Panc1 (cell line): ENCODE data around the gene CERKL. TPM values are rescaled to one million over a fixed set of nuclear protein-coding genes. Genes with fewer than 3 reads are reported as not detected.

Experiments
- ATAC-seq: fragments of 200-7000 bp; cut with Tn5 transposase; 2 replicates; pipeline ENCODE4 v1.9.1; 2020; ENCODE audit warnings: mild to moderate bottlenecking, moderate library complexity
- BruUV-seq: library from RNA; stranded (reverse); fragments of 400-500 nt; replicated peaks from 2 replicates; lab custom pipeline; 2021; lab: Mats Ljungman, UMichigan
- CTCF ChIA-PET: fragments of 300-600 bp; sonication (Branson Sonifier 250); formaldehyde crosslinking; loops from one replicate; lab custom pipeline; 2022; ENCODE audit warnings: antibody characterized with exemption; lab: Charles Lee
- POLR2A ChIA-PET: fragments of 300-600 bp; sonication (Branson Sonifier 250); formaldehyde crosslinking; loops from one replicate; lab custom pipeline; 2022; ENCODE audit warnings: antibody characterized with exemption; lab: Charles Lee
- DNase-seq: peaks from one replicate; pipeline ENCODE4 v3.0.0-alpha.2; 2010; ENCODE audit warnings: low read depth, low spot score
- H3K27ac ChIP-seq: 2 replicates; pipeline ENCODE4 v1.5.1; 2011; ENCODE audit warnings: mild to moderate bottlenecking, low read length, inconsistent platforms
- H3K27me3 ChIP-seq: fragments of 200-500 bp; sonication (Bioruptor generic); 2 replicates; pipeline ENCODE4 v1.6.0; 2014; ENCODE audit warnings: low read length, inconsistent platforms; ENCODE audit not compliant: control insufficient read depth, insufficient read depth
- H3K36me3 ChIP-seq: fragments of 200-500 bp; sonication (Bioruptor generic); 2 replicates; pipeline ENCODE4 v1.5.1; 2014; ENCODE audit warnings: inconsistent platforms, mild to moderate bottlenecking, low read length, moderate library complexity; ENCODE audit not compliant: control insufficient read depth, insufficient read depth
- H3K4me1 ChIP-seq: 2 replicates; pipeline ENCODE4 v1.5.1; 2011; ENCODE audit warnings: inconsistent platforms, mild to moderate bottlenecking, low read length, moderate library complexity; ENCODE audit not compliant: control insufficient read depth, insufficient read depth
- H3K4me3 ChIP-seq, 2 experiments: 2 replicates each; pipeline ENCODE4 v1.5.1; 2011 to 2012; ENCODE audit warnings: low read depth in 2 of 2, low read length in 2 of 2, mild to moderate bottlenecking in 2 of 2, inconsistent platforms in 1 of 2, moderate library complexity in 1 of 2
- H3K9me3 ChIP-seq: fragments of 200-500 bp; sonication (Bioruptor generic); 2 replicates; pipeline ENCODE4 v1.5.1; 2014; ENCODE audit warnings: low read depth, mild to moderate bottlenecking, inconsistent platforms, low read length, moderate library complexity; ENCODE audit not compliant: control insufficient read depth, insufficient read depth
- POLR2AphosphoS5 ChIP-seq: IDR thresholded peaks from 2 replicates; pipeline ENCODE4 v1.6.1; 2012; ENCODE audit warnings: mild to moderate bottlenecking, low read depth, low read length, moderate library complexity
- REST ChIP-seq, 2 experiments: IDR thresholded peaks; 2 replicates each; pipeline ENCODE4 v1.6.1; 2011 to 2012; ENCODE audit warnings: low read depth in 2 of 2, control low read depth in 1 of 2, low read length in 1 of 2, mild to moderate bottlenecking in 1 of 2, moderate library complexity in 1 of 2; ENCODE audit not compliant: insufficient read depth in 1 of 2
- SIN3A ChIP-seq: IDR thresholded peaks from 2 replicates; pipeline ENCODE4 v1.6.1; 2012; ENCODE audit warnings: low read depth, mild to moderate bottlenecking, low read length, moderate library complexity, borderline replicate concordance; ENCODE audit not compliant: insufficient read depth
- TCF7L2 ChIP-seq: IDR thresholded peaks from 2 replicates; pipeline ENCODE4 v1.6.1; 2011; ENCODE audit warnings: mild to moderate bottlenecking, low read depth, low read length, inconsistent platforms
- in situ Hi-C: cut with HindIII; loops from 2 replicates; pipeline ENCODE4 v1.10.0; 2016; ENCODE audit warnings: low sequenced_read_pairs, low pct_unique_long_range_greater_than_20kb
- intact Hi-C: fragments of 100-400 bp; cut with micrococcal nuclease; formaldehyde crosslinking; loops from one replicate; pipeline ENCODE4 v1.10.0; 2022; ENCODE audit not compliant: unreplicated experiment
- total RNA-seq: library from RNA; stranded (reverse); gene quantifications from one replicate; pipeline ENCODE4 v1.2.1, GENCODE V29; 2021; ENCODE audit not compliant: unreplicated experiment
- TF ChIP-seq, protein P1 (sequence below): fragments of 450-650 bp; IDR thresholded peaks from 2 replicates; pipeline ENCODE4 v1.5.1; 2017; ENCODE audit warnings: mild to moderate bottlenecking

Gene CERKL
- total RNA-seq, 1 experiment from 2014 or later: 0.87 TPM

- Histone ChIP-seq H3K4me3 (no peak overlapping the region), H3K27ac (no peak overlapping the region), H3K4me1 (no peaks in the 10 kb centered on the region), H3K27me3 (no peaks in the 10 kb centered on the region; the same call in 1 of the 2 replicates), H3K9me3 (no peaks in the 10 kb centered on the region), H3K36me3 (no peaks in the 10 kb centered on the region)
- intact Hi-C loops (no loop called here), in situ Hi-C loops (no loop called here)
- DNase-seq (no peak), ATAC-seq (no peak)
- ChIA-PET POLR2A (no interaction called here), CTCF (interaction anchor here (0.6 kb wide), 1 partner anchor 56 kb away, joined by 3 read pairs; no protein-coding TSS in a partner anchor)
- BruUV-seq: no TSS peak
- TF ChIP-seq TCF7L2 (no peak), POLR2AphosphoS5 (no peak), SIN3A (no peak), REST (IDR thresholded peaks at IDR 0.05; ENCODE audit: insufficient read depth in 1 of 2, low read depth in 2 of 2, low read length in 1 of 2) (no peak)
- TF ChIP-seq, protein P1, sequence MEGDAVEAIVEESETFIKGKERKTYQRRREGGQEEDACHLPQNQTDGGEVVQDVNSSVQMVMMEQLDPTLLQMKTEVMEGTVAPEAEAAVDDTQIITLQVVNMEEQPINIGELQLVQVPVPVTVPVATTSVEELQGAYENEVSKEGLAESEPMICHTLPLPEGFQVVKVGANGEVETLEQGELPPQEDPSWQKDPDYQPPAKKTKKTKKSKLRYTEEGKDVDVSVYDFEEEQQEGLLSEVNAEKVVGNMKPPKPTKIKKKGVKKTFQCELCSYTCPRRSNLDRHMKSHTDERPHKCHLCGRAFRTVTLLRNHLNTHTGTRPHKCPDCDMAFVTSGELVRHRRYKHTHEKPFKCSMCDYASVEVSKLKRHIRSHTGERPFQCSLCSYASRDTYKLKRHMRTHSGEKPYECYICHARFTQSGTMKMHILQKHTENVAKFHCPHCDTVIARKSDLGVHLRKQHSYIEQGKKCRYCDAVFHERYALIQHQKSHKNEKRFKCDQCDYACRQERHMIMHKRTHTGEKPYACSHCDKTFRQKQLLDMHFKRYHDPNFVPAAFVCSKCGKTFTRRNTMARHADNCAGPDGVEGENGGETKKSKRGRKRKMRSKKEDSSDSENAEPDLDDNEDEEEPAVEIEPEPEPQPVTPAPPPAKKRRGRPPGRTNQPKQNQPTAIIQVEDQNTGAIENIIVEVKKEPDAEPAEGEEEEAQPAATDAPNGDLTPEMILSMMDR: no peak
Measured at GRCh38 chr2:181589779-181590178, 67.1 kb downstream of the CERKL start.

GRCh38 chr2:181588546-181588945 is 68.4 kb downstream of the CERKL start:
- CTCF ChIA-PET: no interaction called here
- Histone ChIP-seq H3K27ac (no peak overlapping the region), H3K36me3 (no peaks in the 10 kb centered on the region), H3K9me3 (no peaks in the 10 kb centered on the region), H3K4me1 (no peaks in the 10 kb centered on the region), H3K4me3 (no peak overlapping the region), H3K27me3 (no peaks in the 10 kb centered on the region; the same call in 1 of the 2 replicates)
- DNase-seq: no peak
- POLR2A ChIA-PET: no interaction called here
- in situ Hi-C loops (no loop called here), intact Hi-C loops (no loop called here)
- no TSS peak for BruUV-seq
- TF ChIP-seq REST (IDR thresholded peaks at IDR 0.05; ENCODE audit: insufficient read depth in 1 of 2, low read depth in 2 of 2, low read length in 1 of 2) (no peak), TCF7L2 (no peak), POLR2AphosphoS5 (no peak), SIN3A (no peak)
- TF ChIP-seq, protein P1: no peak
- ATAC-seq: no peak
